IPS-18a (cell line): ENCODE data around the gene CCNL2.
A peak's percentile ranks its signal among the peaks of the same experiment; 100 is the strongest.
"Not testable (repeated sequence)": the region's sequence is repeated elsewhere in the genome, so short reads cannot be mapped to it uniquely, and the experiment has no call there.

ENCODE experiments used
- H3K27ac ChIP-seq: one replicate; pipeline ENCODE4 v1.5.1; 2013; ENCODE audit warnings: low read length
- H3K27me3 ChIP-seq: one replicate; pipeline ENCODE4 v1.6.1; 2013; ENCODE audit warnings: mild to moderate bottlenecking, low read length; ENCODE audit not compliant: control insufficient read depth, insufficient read depth
- H3K36me3 ChIP-seq: one replicate; pipeline ENCODE4 v1.6.1; 2013; ENCODE audit warnings: low read depth, low read length; ENCODE audit not compliant: control insufficient read depth
- H3K4me1 ChIP-seq: one replicate; pipeline ENCODE4 v1.6.1; 2013; ENCODE audit warnings: low read depth, low read length; ENCODE audit not compliant: control insufficient read depth
- H3K4me3 ChIP-seq: one replicate; pipeline ENCODE4 v1.5.1; 2013; ENCODE audit warnings: low read length
- H3K9ac ChIP-seq: one replicate; pipeline ENCODE4 v1.6.1; 2013; ENCODE audit warnings: mild to moderate bottlenecking, low read length, moderate library complexity
- H3K9me3 ChIP-seq: one replicate; pipeline ENCODE4 v1.6.1; 2013; ENCODE audit warnings: low read depth, low read length; ENCODE audit not compliant: control insufficient read depth

CCNL2 gene

DNA sequence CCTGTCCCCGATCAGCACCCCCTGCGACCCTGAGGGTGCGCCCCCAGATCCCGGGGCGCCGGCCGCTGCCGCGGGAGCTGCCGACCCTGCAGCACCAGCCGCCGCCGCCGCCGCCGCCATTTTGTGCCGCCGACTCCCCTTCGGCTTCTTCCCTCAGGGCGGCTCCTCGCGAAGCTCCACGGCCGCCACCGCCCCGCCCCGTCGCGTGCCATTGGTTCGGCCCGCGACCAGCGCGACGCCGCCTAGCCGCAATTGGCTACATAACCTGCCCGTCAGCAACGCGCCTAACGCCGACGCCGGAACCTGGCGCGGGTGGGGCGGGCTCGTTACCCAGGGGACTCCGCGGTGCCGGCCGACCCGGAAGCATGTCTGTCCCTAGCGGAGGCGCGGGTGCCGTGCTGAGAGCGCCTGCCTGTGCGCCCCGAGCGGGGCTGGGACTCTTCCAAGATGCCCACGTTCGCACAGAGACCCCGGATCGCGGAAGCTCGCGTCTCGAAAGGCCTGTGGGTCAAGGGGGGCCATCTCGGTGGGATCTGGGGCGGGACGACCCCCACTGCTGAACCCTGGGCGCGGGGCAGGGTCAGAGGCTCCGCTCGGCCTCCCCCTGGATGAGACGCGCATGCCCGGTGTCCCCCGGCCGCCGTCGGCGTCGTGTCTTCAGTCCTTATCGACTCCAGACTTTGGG lies at the start of gene CCNL2:
CCNL2 (minus strand) TSS at position 149 of the 685 bp plus-strand sequence; CDS start at position 120, 29 bp downstream.
- Histone ChIP-seq H3K27me3 (no peaks in the 10 kb centered on the region), H3K4me3 (peak within 1 kb of the TSS; percentile 92), H3K9me3 (no peaks in the 10 kb centered on the region), H3K4me1 (no peaks in the 10 kb centered on the region), H3K36me3 (peaks cover 58% of the 10 kb centered on the region), H3K9ac (peak within 1 kb of the TSS; percentile 87), H3K27ac (peak within 1 kb of the TSS; percentile 21)

DNA sequence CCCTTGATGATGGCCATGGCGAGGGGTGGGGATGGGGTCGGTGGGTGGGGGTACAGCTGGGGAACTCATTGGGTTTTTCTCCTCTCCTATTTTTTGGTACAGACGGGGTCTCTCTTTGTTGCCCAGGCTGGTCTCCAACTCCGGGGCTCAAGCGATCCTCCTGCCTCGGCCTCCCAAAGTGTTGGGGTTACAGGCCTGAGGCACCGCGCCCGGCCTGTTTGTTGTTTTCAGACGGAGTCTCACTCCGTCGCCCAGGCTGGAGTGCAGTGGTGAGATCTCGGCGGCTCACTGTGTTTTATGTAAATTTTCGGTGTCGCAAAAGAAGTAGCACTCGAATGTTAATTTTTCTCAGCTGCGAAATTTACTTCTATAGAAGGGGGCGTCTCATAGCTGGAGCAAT lies 47.5 kb upstream of the CCNL2 start:
- H3K27ac ChIP-seq, H3K4me3 ChIP-seq, H3K9ac ChIP-seq, H3K27me3 ChIP-seq, H3K9me3 ChIP-seq, H3K4me1 ChIP-seq, H3K36me3 ChIP-seq: not testable (repeated sequence)

DNA sequence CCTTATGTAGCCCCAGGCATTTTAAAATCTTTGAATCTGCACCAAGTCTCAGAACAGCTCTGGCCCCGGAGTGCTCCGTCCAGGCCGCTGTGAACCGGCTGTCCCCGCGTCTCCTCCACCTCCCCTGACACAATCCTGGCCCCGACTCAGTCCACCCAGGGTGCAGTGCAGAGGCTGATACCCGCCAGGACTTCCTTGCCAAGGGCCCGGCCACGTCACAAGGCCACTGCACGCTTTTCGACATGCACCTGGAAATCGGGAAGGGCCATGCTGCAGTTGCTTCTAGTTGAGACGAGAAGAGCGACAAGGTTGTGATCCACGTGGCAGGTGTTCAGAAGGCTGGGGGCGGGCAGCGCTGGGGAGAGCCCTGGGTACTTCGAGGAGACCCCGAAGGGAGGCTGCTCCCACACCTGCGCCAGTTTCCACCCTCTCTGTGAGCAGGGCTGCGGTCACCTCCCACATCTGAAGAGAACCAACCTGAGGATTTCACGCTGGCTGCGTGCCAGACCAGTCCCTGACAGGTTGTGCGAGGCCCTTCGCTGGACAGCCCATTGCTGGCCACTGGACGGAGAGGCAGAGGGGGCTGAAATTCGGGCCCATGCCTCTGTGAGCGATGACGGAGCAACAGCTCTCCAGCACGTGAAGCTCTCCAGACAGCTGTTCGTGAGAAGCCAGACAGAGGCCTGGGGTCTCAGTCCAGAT lies 43.1 kb upstream of the CCNL2 start:
- H3K9ac ChIP-seq, result no peak overlapping the region
- H3K27me3 ChIP-seq, result no peaks in the 10 kb centered on the region
- no peak overlapping the region for H3K27ac ChIP-seq
- H3K9me3 ChIP-seq, result no peaks in the 10 kb centered on the region
- H3K4me1 ChIP-seq, result no peaks in the 10 kb centered on the region
- H3K4me3 ChIP-seq, result no peak overlapping the region
- no peaks in the 10 kb centered on the region for H3K36me3 ChIP-seq

DNA sequence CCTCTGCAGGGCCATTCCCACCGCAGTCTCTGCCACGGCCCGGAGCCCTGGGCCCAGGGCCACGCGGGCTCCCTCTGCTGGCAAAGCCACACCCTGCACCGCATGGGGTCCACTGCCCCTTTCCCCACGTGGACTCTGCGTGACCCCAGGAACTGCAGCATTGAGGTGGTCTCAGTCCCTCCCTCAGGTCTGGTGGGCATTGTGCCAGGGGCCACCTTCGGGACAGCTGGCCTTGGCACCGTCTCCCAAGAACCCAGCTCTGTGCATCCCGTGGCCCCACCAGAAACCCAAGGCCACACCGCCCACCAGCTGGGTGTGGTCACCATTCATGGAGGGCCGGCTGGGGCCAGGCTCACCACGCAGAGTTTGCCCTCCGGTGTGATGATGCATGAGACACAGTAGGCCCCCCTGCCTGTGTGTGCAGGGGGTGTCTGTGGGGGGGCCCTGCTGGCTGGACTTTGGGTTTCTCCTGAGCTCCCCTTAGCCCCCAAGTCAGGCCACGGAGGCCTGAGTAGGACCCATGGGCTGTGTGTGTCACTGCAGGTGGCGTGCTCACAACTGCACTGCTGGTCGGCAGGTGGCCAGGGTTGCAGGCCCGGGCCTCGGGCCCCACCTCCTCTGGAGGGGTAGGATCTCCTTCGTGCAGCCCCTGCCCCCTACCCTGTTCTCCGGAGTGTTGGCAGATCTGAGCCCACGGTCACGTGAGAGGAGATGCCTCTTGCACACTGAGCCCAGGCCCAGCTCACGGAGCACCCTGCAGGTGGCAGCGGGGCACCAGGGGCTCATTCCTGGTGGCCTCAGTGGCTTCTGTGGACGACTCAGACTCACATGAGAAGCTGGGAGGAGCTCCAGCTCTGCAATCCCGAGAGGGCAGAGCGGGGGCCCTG lies 42.1 kb upstream of the CCNL2 start:
- Histone ChIP-seq H3K4me1 (peaks cover 4% of the 10 kb centered on the region), H3K4me3 (no peak overlapping the region), H3K9me3 (no peaks in the 10 kb centered on the region), H3K27ac (no peak overlapping the region), H3K9ac (no peak overlapping the region), H3K27me3 (peaks cover 6% of the 10 kb centered on the region), H3K36me3 (no peaks in the 10 kb centered on the region)

DNA sequence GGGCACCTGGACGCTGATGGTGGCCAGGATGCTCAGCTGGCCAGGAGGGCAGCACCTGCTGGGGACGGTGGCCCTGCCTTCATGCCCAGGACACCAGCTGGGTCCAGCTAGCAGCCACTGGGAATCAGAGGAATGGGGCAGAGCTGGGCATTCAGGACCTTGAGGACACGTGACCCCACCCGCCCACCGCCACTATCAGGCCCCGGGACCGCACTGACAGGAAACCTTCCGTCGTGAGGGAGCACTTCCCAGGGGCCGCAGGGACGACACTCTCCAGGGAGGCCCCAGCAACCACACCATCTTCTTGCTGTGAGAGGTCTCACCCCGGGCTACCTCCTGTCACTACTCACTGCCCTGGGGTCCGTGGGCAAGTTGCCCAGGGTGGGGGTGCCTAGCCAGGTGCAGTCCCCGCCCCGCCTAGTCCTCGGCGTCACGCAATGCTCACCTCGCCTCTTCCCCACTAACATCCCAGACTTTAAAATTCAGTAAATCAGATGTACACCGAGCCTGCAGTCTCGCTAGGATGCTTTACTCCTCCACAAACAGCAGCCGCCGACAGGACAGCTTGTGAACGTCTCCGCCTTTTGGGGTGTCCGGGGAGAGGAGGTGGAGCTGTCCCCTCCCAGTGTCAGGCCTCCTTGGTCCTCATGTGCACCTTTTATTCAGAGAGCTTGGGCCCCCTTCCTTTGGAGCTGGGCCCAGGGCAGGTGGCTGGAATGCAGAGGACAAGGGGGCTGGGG lies 41.3 kb upstream of the CCNL2 start:
- no peaks in the 10 kb centered on the region for H3K9me3 ChIP-seq
- no peak overlapping the region for H3K9ac ChIP-seq
- H3K4me1 ChIP-seq, result peaks cover 4% of the 10 kb centered on the region
- H3K27me3 ChIP-seq, result peaks cover 10% of the 10 kb centered on the region
- H3K36me3 ChIP-seq, result no peaks in the 10 kb centered on the region
- no peak overlapping the region for H3K27ac ChIP-seq
- H3K4me3 ChIP-seq, result no peak overlapping the region

DNA sequence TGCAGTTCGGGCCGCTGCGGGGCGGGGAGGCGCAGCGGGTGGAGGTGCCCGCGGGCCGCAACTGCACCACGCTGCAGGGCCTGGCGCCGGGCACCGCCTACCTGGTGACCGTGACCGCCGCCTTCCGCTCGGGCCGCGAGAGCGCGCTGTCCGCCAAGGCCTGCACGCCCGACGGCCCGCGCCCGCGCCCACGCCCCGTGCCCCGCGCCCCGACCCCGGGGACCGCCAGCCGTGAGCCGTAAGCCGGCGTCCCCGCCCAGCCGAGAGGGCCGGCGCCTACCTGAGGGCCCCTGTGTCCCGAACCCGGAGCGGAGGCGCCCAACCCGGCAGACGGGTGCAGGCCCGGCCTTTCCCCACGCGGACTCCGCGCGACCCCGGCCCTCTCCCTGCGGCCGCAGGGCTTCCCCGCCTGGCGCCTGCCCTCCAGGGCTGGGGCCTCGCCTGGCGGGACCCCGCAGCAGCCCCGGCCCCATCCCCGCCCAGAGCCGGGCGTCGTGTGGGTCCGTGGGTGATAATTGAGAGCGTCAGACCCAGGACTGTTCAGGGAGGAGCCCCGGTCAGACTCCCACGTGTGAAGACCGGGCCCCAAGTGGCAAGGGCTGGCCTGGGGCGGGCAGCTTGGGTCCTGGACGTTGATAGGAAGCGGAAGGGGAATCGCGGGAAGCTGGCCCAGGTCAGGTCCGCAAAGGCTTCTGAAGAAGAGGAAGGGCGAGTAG lies 40.6 kb upstream of the CCNL2 start:
- Histone ChIP-seq H3K4me1 (peaks cover 9% of the 10 kb centered on the region), H3K9me3 (no peaks in the 10 kb centered on the region), H3K27me3 (peaks cover 10% of the 10 kb centered on the region), H3K36me3 (no peaks in the 10 kb centered on the region), H3K4me3 (no peak overlapping the region), H3K27ac (no peak overlapping the region), H3K9ac (no peak overlapping the region)

DNA sequence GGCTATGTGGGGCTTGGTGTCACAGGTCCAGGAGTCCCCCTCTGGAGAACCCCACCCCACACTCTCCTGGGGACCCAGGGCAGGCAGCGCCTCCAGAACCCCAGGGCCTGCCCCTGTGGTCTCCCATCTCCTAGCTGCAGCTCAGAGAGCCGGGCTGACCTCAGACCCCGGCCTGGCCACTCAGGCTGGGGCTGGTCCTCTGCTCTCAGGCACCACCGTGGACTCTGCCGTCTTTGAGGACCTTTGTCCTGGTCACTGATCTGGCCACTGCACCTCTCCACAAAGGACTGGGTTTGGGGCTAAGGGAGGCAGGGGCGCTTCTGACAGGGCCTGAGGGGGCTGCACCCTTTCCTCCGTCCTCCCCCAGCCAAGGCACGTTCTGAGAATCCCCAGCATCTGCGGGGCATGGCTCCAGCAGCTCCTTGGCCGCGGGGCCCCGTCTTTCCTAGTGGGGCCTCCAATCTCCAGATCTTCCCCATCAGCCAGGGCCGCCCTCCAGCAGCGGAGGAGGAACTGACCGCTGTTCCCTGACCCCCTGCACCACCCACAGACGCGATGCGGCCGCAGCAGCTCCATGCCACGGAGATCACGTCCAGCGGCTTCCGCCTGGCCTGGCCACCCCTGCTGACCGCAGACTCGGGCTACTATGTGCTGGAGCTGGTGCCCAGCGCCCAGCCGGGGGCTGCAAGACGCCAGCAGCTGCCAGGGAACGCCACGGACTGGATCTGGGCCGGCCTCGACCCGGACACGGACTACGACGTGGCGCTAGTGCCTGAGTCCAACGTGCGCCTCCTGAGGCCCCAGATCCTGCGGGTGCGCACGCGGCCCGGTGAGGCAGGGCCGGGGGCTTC lies 39.6 kb upstream of the CCNL2 start:
- Histone ChIP-seq H3K27ac (no peak overlapping the region), H3K27me3 (peaks cover 10% of the 10 kb centered on the region), H3K36me3 (no peaks in the 10 kb centered on the region), H3K9ac (no peak overlapping the region), H3K4me1 (peaks cover 17% of the 10 kb centered on the region), H3K4me3 (no peak overlapping the region), H3K9me3 (no peaks in the 10 kb centered on the region)

DNA sequence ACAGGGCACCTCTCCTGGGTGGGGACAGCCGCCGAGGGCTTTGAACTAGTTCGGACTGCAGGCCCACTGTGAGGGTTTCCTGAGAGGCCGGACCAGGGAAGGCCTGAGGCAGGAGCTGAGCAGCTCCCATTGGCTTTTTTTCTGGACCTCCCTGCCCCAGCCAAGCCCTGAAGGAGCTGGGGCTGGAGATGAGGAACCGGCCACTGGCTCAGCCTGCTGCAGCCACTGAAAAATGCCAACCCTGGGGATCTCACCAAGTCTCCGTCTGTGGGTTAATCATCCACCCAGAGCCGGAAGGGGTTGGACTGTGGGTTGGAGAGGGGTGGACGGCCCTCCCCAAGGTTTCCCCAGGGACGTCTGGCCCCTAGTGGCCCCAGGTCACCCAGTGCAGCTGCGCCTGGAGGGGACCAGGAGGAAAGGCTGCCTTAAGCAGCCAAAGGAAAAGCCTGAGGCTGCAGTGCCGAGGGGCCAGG lies 38.8 kb upstream of the CCNL2 start:
- Histone ChIP-seq H3K27ac (no peak overlapping the region), H3K9ac (no peak overlapping the region), H3K36me3 (no peaks in the 10 kb centered on the region), H3K9me3 (no peaks in the 10 kb centered on the region), H3K27me3 (peaks cover 10% of the 10 kb centered on the region), H3K4me1 (peaks cover 25% of the 10 kb centered on the region), H3K4me3 (no peak overlapping the region)

DNA sequence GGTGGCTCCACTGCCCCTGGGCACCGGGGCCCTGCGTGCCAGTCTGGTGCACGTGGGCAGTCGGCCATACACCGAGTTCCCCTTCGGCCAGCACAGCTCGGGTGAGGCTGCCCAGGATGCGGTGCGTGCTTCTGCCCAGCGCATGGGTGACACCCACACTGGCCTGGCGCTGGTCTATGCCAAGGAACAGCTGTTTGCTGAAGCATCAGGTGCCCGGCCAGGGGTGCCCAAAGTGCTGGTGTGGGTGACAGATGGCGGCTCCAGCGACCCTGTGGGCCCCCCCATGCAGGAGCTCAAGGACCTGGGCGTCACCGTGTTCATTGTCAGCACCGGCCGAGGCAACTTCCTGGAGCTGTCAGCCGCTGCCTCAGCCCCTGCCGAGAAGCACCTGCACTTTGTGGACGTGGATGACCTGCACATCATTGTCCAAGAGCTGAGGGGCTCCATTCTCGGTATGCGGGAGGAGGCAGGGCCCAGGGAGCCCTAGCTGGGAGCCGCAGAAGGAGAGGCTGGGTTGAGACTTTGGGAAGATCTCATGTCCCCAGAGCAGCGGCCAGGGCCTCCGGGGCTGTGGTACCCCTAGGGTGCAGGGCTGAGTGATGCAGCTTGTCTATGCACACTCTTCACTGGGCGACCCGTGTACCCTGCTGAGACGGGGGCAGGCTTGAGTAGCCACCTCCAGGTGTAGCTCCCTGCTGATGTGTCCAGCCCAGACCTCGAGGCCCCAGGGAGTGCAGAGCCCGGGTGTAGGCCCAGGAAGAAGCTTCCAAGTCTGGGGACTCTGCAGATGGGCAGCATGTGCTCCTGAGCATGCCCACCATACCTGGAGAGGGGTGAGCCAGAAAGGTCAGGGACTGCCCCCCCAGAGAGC lies 38.1 kb upstream of the CCNL2 start:
- H3K4me3 ChIP-seq, result no peak overlapping the region

More for the DNA sequence above, 38.1 kb upstream of the CCNL2 start:
- Histone ChIP-seq H3K9ac (no peak overlapping the region), H3K27ac (no peak overlapping the region), H3K9me3 (no peaks in the 10 kb centered on the region), H3K4me1 (peaks cover 31% of the 10 kb centered on the region), H3K36me3 (no peaks in the 10 kb centered on the region), H3K27me3 (peaks cover 10% of the 10 kb centered on the region)
